Thoracic aorta (tissue), 2 donors: Measurements from ENCODE around the gene TBC1D13. TPM values are rescaled to one million over a fixed set of nuclear protein-coding genes. Genes with fewer than 3 reads are reported as not detected.
"Not testable (repeated sequence)": the region's sequence is repeated elsewhere in the genome, so short reads cannot be mapped to it uniquely, and the experiment has no call there.

Experiments
- ATAC-seq: fragments of 150-250 bp; one replicate; pipeline ENCODE4 v1.8.0; 2017; ENCODE audit warnings: low read depth; ENCODE audit not compliant: insufficient number of reproducible peaks, low FRiP score
- DNase-seq: peaks from one replicate; pipeline ENCODE4 v3.0.0-alpha.2; 2020; ENCODE audit warnings: low spot score
- H3K27ac ChIP-seq, 2 donors: fragments of 200-600 bp; sonication (generic); 1 replicate in 1 of 2; 2 replicates in 1 of 2; pipeline ENCODE4 v1.5.1; 2016; ENCODE audit warnings: mild to moderate bottlenecking in 2 of 2, moderate library complexity in 2 of 2
- H3K27me3 ChIP-seq: fragments of 200-600 bp; sonication (generic); replicated peaks from 2 replicates; pipeline ENCODE4 v1.6.0; 2016; ENCODE audit warnings: mild to moderate bottlenecking; ENCODE audit not compliant: insufficient read depth
- H3K36me3 ChIP-seq: fragments of 200-600 bp; sonication (generic); one replicate; pipeline ENCODE4 v1.5.1; 2016
- H3K4me1 ChIP-seq, 2 donors: fragments of 200-600 bp; sonication (generic); 1 replicate in 1 of 2; 2 replicates in 1 of 2; pipeline versions ENCODE4 v1.5.1 to v1.6.0; 2016; ENCODE audit warnings: low read depth in 2 of 2, mild to moderate bottlenecking in 1 of 2; ENCODE audit not compliant: control insufficient read depth in 1 of 2
- H3K4me3 ChIP-seq: fragments of 200-600 bp; sonication (generic); 2 replicates; pipeline ENCODE4 v1.5.1; 2016; ENCODE audit warnings: mild to moderate bottlenecking
- H3K9me3 ChIP-seq: fragments of 200-600 bp; sonication (generic); 2 replicates; pipeline ENCODE4 v1.5.1; 2016
- total RNA-seq, 2 donors: library from RNA; depleted of rRNA; stranded (reverse); fragments of >200 nt; gene quantifications; one replicate each; pipeline versions ENCODE4 v1.1.0 to v1.2.3, GENCODE V29; 2016
- TF ChIP-seq, protein P1 (sequence below): fragments of 200-600 bp; sonication (generic); IDR thresholded peaks from one replicate; pipeline ENCODE4 v1.5.1; 2019; ENCODE audit warnings: antibody characterized with exemption

Gene TBC1D13
- total RNA-seq, 2 donors from 2014 or later = 15.6 to 25.7 TPM

DNA sequence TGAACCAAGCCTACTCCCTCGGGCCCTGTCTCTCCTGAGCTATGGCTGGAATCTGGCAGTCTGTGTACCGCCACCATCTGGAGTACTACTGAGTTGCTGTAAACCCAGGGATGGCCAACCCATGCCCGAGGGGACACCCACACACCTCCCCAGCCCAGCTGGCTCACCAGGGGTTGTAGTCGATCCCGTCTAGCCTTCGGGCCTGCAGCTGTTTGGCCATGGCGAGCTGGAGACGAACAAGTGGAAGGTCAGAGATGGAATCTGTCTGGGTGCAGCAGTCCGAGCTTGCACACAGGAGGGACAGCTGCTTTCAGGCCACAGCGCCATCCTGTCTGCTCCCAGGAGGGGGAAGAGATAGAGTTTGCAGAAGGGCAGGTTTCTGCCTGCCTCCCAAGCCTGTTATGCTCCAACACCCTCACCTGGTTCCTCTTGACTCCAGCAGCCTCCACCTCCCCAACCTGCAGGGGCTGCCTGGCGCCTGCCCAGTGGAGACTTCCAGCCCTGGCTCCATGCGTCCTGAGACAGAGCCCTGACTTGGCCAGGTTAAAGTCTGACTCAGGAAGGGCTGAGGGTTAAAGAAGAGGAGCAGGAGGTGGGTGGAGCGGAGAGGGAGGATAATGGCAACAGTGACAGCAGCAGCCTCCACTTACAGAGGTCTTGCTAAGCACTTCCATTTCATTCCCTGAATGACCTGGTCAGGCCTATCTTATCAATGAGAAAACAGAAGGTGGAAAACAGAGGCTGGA is 58.3 kb downstream of the TBC1D13 start:
- no peaks in the 10 kb centered on the region for H3K36me3 ChIP-seq
- no peaks in the 10 kb centered on the region for H3K27me3 ChIP-seq
- no peaks in the 10 kb centered on the region for H3K4me1 ChIP-seq
- no peak overlapping the region for H3K27ac ChIP-seq
- TF ChIP-seq, protein P1, sequence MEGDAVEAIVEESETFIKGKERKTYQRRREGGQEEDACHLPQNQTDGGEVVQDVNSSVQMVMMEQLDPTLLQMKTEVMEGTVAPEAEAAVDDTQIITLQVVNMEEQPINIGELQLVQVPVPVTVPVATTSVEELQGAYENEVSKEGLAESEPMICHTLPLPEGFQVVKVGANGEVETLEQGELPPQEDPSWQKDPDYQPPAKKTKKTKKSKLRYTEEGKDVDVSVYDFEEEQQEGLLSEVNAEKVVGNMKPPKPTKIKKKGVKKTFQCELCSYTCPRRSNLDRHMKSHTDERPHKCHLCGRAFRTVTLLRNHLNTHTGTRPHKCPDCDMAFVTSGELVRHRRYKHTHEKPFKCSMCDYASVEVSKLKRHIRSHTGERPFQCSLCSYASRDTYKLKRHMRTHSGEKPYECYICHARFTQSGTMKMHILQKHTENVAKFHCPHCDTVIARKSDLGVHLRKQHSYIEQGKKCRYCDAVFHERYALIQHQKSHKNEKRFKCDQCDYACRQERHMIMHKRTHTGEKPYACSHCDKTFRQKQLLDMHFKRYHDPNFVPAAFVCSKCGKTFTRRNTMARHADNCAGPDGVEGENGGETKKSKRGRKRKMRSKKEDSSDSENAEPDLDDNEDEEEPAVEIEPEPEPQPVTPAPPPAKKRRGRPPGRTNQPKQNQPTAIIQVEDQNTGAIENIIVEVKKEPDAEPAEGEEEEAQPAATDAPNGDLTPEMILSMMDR = no peak
- DNase-seq (no peak), ATAC-seq (no peak)
- H3K4me3 ChIP-seq = no peak overlapping the region
- no peaks in the 10 kb centered on the region for H3K9me3 ChIP-seq

DNA sequence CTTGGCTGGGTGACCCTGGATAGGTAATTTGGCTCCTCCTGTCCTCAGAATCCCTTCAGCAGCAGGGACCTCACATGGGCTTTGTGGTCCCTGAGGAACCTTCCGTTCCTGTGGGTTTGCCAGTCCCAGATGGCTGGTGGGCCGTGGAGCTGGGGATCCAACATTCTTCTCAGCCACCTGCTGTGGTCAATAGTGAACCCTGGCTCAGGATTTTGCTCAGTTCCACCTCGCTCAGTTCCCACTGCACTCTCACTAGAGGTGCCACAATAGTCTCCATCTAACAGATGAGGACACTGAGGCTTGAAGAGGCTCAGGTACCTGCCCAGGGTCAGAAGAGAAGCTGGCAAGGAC is 59.6 kb downstream of the TBC1D13 start:
- H3K36me3 ChIP-seq = no peaks in the 10 kb centered on the region
- ATAC-seq = no peak
- TF ChIP-seq, protein P1 = no peak
- H3K9me3 ChIP-seq = no peaks in the 10 kb centered on the region
- H3K27me3 ChIP-seq = no peaks in the 10 kb centered on the region
- H3K4me1 ChIP-seq = no peaks in the 10 kb centered on the region
- no peak overlapping the region for H3K4me3 ChIP-seq
- H3K27ac ChIP-seq = no peak overlapping the region
- no peak for DNase-seq

DNA sequence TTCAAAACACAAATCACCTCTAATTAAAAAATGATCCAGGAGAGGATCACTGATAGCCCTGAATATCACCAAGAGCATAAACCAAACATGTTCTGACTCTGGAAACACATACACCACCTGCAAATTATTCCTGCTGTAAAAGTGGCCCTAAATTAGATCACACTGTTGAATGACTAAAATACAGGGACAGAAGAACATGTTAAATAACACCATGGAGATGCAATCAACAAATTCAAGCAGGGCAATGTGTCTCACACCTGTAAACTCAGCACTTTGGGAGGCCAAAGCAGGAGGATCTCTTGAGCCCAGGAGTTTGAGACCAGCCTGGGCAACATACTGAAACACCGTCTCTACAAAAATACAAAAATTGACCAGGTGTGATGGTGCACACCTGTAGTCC is 60.8 kb downstream of the TBC1D13 start:
- no peaks in the 10 kb centered on the region for H3K36me3 ChIP-seq
- no peak overlapping the region for H3K4me3 ChIP-seq
- TF ChIP-seq, protein P1 = no peak
- no peaks in the 10 kb centered on the region for H3K27me3 ChIP-seq
- no peak for DNase-seq
- ATAC-seq = no peak
- no peak overlapping the region for H3K27ac ChIP-seq
- H3K4me1 ChIP-seq = no peaks in the 10 kb centered on the region
- H3K9me3 ChIP-seq = no peaks in the 10 kb centered on the region

DNA sequence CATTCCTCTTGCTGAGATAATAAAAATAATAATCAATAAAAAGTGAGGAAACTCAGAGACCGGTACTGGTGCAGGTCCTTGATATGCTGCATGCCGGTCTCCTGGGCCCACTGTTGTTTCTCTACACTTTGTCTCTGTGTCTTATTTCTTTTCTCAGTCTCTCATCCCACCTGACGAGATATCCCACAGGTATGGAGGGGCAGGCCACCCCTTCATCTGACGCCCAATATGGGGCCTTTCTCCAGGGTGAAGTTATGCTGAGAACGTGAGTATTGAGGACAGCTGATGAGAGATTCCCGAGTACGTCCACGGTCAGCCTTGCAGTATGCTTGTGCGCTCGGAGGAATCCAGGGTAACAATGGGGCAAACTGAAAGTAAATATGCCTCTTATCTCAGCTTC is 64.0 kb downstream of the TBC1D13 start:
- H3K27ac ChIP-seq, DNase-seq, ATAC-seq, H3K4me1 ChIP-seq, H3K4me3 ChIP-seq, H3K36me3 ChIP-seq, H3K27me3 ChIP-seq, H3K9me3 ChIP-seq: not testable (repeated sequence)

DNA sequence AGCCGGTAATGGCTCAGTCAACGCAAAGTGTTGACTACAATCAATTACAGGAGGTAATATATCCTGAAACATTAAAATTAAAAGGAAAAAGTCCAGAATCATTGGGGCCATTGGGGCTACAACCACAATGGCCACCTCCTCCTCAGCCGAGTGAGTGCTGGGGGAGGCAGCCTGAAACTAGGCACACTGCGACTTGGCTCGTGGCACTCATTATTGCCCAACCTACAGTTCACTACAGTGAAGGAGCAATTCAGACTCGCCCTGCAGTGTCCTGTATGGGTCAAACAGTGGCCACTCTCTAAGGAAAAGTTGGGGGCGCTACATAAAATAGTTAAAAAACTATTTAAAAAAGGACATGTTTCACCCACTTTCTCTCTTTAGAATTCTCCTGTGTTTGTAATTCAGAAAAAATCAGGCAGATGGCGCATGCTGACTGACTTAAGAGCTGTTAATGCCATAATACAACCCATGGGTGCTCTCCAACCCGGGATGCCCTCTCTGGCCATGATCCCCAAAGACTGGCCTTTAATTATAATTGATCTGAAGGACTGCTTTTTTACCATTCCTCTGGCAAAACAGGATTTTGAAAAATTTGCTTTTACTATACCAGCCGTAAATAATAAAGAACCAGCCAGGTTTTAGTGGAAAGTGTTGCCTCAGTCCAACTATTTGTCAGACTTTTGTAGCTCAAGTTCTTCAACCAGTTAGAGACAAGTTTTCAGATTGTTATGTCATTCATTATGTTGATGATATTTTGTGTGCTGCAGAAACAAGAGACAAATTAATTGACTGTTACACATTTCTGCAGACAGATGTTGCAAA is 64.9 kb downstream of the TBC1D13 start:
- not testable (repeated sequence) for H3K27me3 ChIP-seq, ATAC-seq, H3K27ac ChIP-seq, H3K4me3 ChIP-seq, DNase-seq, H3K9me3 ChIP-seq, H3K36me3 ChIP-seq, H3K4me1 ChIP-seq
- TF ChIP-seq, protein P1 = peak; percentile 70

DNA sequence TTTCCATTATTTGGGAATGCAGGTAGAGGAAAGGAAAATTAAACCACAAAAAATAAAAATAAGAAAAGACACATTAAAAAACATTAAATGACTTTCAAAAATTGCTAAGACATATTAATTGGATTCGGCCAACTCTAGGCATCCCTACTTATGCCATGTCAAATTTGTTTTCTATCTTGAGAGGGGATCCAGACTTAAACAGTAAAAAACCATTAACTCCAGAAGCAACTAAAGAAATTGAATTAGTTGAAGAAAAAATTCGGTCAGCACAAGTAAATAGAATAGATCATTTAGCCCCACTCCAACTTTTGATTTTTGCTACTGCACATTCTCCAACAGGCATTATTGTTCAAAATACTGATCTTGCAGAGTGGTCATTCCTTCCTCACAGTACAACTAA is 65.6 kb downstream of the TBC1D13 start:
- H3K27me3 ChIP-seq, ATAC-seq, H3K9me3 ChIP-seq, H3K27ac ChIP-seq, H3K4me3 ChIP-seq, H3K4me1 ChIP-seq, H3K36me3 ChIP-seq, DNase-seq: not testable (repeated sequence)

DNA sequence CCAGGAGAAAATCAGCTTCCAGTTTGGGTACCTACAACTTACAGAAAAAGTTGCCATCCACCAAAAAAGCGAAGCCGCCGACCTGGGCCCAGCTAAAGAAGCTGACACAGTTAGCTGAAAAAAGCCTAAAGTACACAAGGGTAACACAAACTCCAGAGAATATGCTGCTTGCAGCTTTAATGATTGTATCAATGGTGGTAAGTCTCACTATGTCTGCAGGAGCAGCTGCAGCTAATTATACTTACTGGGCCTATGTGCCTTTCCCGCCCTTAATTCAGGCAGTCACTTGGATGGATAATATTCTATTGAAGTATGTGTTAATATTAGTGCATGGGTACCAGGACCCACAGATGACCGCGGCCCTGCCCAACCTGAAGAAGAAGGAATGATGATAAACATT is 67.4 kb downstream of the TBC1D13 start:
- ATAC-seq, H3K4me3 ChIP-seq, DNase-seq, H3K4me1 ChIP-seq, H3K27ac ChIP-seq, H3K36me3 ChIP-seq, H3K9me3 ChIP-seq, H3K27me3 ChIP-seq: not testable (repeated sequence)

DNA sequence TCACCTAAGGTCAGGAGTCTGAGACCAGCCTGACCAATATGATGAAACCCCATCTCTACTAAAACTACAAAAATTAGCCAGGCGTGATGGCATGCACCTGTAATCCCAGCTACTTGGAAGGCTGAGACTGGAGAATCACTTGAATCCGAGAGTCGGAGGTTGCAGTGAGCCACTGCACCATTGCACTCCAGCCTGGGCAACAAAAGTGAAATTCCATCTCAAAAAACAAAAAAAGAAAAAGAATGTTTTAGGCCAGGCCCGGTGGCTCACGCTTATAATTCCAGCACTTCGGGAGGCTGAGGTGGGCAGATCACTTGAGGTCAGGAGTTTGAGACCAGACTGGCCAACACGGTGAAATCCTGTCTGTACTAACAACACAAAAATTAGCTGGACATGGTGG is 71.4 kb downstream of the TBC1D13 start:
- H3K4me3 ChIP-seq, H3K27me3 ChIP-seq, H3K27ac ChIP-seq, H3K36me3 ChIP-seq, ATAC-seq, DNase-seq, H3K9me3 ChIP-seq: not testable (repeated sequence)
- H3K4me1 ChIP-seq = peaks cover 9 to 20% of the 10 kb centered on the region in 2 donors
